Kidney epithelial cell (primary cell): Measurements from ENCODE around the gene CHST11. TPM values are rescaled to one million over a fixed set of nuclear protein-coding genes. Genes with fewer than 3 reads are reported as not detected.

Experiments
- DNase-seq: peaks from one replicate; pipeline ENCODE4 v3.0.0-alpha.2; 2010; ENCODE audit warnings: low read depth
- H3K27me3 ChIP-seq: 2 replicates; pipeline ENCODE4 v1.6.0; 2011; ENCODE audit warnings: low read length; ENCODE audit not compliant: control insufficient read depth, insufficient read depth
- H3K36me3 ChIP-seq: 2 replicates; pipeline ENCODE4 v1.5.1; 2011; ENCODE audit warnings: low read length; ENCODE audit not compliant: control insufficient read depth, insufficient read depth
- H3K4me3 ChIP-seq: 2 replicates; pipeline ENCODE4 v1.5.1; 2011; ENCODE audit warnings: low read depth, mild to moderate bottlenecking, control low read depth, low read length
- CTCF ChIP-seq: IDR thresholded peaks from 2 replicates; pipeline ENCODE4 v1.5.1; 2011; ENCODE audit warnings: mild to moderate bottlenecking, moderate library complexity, low read length, control low read depth, inconsistent platforms; ENCODE audit not compliant: insufficient read depth, poor library complexity, severe bottlenecking
- total RNA-seq: library from RNA; depleted of rRNA; stranded (reverse); fragments of >200 nt; gene quantifications from 2 replicates; pipeline ENCODE4 v1.2.3, GENCODE V29; 2015

Gene CHST11
- total RNA-seq, 1 donor from 2014 or later = 32.6 TPM

GRCh38 chr12:104651811-104652210 is 195.1 kb downstream of the CHST11 start:
- DNase-seq = no peak
- H3K36me3 ChIP-seq = no peaks in the 10 kb centered on the region
- H3K4me3 ChIP-seq = no peak overlapping the region
- TF ChIP-seq CTCF = no peak
- H3K27me3 ChIP-seq = no peaks in the 10 kb centered on the region

GRCh38 chr12:104652358-104652757 is 195.6 kb downstream of the CHST11 start:
- DNase-seq = no peak
- no peak for TF ChIP-seq CTCF
- Histone ChIP-seq H3K27me3 (no peaks in the 10 kb centered on the region), H3K36me3 (no peaks in the 10 kb centered on the region), H3K4me3 (no peak overlapping the region)

GRCh38 chr12:104652910-104653309 is 196.2 kb downstream of the CHST11 start:
- Histone ChIP-seq H3K36me3 (no peaks in the 10 kb centered on the region), H3K27me3 (no peaks in the 10 kb centered on the region), H3K4me3 (no peak overlapping the region)
- no peak for TF ChIP-seq CTCF
- DNase-seq = no peak

GRCh38 chr12:104653730-104654664 is 197.2 kb downstream of the CHST11 start:
- no peak for DNase-seq
- Histone ChIP-seq H3K4me3 (no peak overlapping the region), H3K27me3 (no peaks in the 10 kb centered on the region), H3K36me3 (no peaks in the 10 kb centered on the region)
- no peak for TF ChIP-seq CTCF

- Histone ChIP-seq H3K36me3 (no peaks in the 10 kb centered on the region), H3K27me3 (no peaks in the 10 kb centered on the region), H3K4me3 (no peak overlapping the region)
- DNase-seq = no peak
- no peak for TF ChIP-seq CTCF
Observed at GRCh38 chr12:104654665-104655609, 198.2 kb downstream of the CHST11 start.
